ENCODE results near the gene SEC14L5.

SEC14L5 gene

DNA sequence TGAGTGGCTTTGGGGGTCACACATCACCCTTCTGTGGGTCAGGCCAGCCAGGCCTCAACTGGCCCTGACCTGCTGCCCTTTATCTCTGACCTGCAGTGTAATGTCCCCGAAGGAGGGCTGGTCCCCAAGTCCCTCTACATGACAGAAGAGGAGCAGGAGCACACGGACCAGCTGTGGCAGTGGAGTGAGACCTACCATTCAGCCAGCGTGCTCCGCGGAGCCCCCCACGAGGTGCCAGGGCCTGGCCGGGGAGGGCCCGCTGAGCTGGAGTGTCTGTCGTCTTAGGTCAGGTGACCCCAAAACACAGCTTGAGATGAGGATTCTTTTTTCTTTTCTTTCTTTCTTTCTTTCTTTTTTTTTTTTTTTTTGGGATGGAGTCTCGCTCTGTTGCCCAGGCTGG, 49.1 kb downstream of the SEC14L5 start:
- TF ChIP-seq, protein P1, sequence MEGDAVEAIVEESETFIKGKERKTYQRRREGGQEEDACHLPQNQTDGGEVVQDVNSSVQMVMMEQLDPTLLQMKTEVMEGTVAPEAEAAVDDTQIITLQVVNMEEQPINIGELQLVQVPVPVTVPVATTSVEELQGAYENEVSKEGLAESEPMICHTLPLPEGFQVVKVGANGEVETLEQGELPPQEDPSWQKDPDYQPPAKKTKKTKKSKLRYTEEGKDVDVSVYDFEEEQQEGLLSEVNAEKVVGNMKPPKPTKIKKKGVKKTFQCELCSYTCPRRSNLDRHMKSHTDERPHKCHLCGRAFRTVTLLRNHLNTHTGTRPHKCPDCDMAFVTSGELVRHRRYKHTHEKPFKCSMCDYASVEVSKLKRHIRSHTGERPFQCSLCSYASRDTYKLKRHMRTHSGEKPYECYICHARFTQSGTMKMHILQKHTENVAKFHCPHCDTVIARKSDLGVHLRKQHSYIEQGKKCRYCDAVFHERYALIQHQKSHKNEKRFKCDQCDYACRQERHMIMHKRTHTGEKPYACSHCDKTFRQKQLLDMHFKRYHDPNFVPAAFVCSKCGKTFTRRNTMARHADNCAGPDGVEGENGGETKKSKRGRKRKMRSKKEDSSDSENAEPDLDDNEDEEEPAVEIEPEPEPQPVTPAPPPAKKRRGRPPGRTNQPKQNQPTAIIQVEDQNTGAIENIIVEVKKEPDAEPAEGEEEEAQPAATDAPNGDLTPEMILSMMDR (conservative IDR thresholded peaks at IDR 0.05; ENCODE audit: low read depth, low read length), result no peak
- Histone ChIP-seq H3K27me3 (ENCODE audit: insufficient read depth, low read depth) (peaks cover 28% of the 10 kb centered on the region), H4K20me1 (ENCODE audit: insufficient read depth) (no peaks in the 10 kb centered on the region)

GRCh38 chr16:5008311-5008731, 50.2 kb downstream of the SEC14L5 start:
- peaks cover 28% of the 10 kb centered on the region for H3K27me3 ChIP-seq (ENCODE audit: insufficient read depth, low read depth)
- no peaks in the 10 kb centered on the region for H3K79me2 ChIP-seq (ENCODE audit: insufficient read depth, low read depth)

More for the DNA sequence above, 49.1 kb downstream of the SEC14L5 start:
- Histone ChIP-seq H3K4me3 (IDR thresholded peaks at IDR 0.05; ENCODE audit: insufficient read depth, low read depth, low read length) (no peak overlapping the region), H3K9ac (no peak overlapping the region), H3K79me2 (ENCODE audit: insufficient read depth, low read depth) (no peaks in the 10 kb centered on the region), H3K4me1 (ENCODE audit: low read depth, poor library complexity, severe bottlenecking) (no peaks in the 10 kb centered on the region), H3K27ac (no peak overlapping the region), H3K4me2 (no peak overlapping the region), H2AFZ (ENCODE audit: low read depth) (no peak overlapping the region), H3K36me3 (ENCODE audit: insufficient read depth) (no peaks in the 10 kb centered on the region)

GRCh38 chr16:5010576-5011329, 52.6 kb downstream of the SEC14L5 start:
- H4K20me1 ChIP-seq (ENCODE audit: insufficient read depth), result no peaks in the 10 kb centered on the region
- no peaks in the 10 kb centered on the region for H3K36me3 ChIP-seq (ENCODE audit: insufficient read depth)
- TF ChIP-seq, protein P1 (conservative IDR thresholded peaks at IDR 0.05; ENCODE audit: low read depth, low read length), result no peak
- H2AFZ ChIP-seq (ENCODE audit: low read depth), result no peak overlapping the region
- no peak overlapping the region for H3K4me3 ChIP-seq (IDR thresholded peaks at IDR 0.05; ENCODE audit: insufficient read depth, low read depth, low read length)
- H3K4me1 ChIP-seq (ENCODE audit: low read depth, poor library complexity, severe bottlenecking), result no peaks in the 10 kb centered on the region
- no peaks in the 10 kb centered on the region for H3K79me2 ChIP-seq (ENCODE audit: insufficient read depth, low read depth)
- H3K27me3 ChIP-seq (ENCODE audit: insufficient read depth, low read depth), result peaks cover 28% of the 10 kb centered on the region
- no peak overlapping the region for H3K9ac ChIP-seq
- H3K4me2 ChIP-seq, result no peak overlapping the region
- no peak overlapping the region for H3K27ac ChIP-seq

More at GRCh38 chr16:5008311-5008731, 50.2 kb downstream of the SEC14L5 start:
- Histone ChIP-seq H3K4me1 (ENCODE audit: low read depth, poor library complexity, severe bottlenecking) (no peaks in the 10 kb centered on the region), H3K9ac (no peak overlapping the region), H3K4me2 (no peak overlapping the region), H3K4me3 (IDR thresholded peaks at IDR 0.05; ENCODE audit: insufficient read depth, low read depth, low read length) (no peak overlapping the region), H2AFZ (ENCODE audit: low read depth) (no peak overlapping the region), H3K36me3 (ENCODE audit: insufficient read depth) (no peaks in the 10 kb centered on the region), H4K20me1 (ENCODE audit: insufficient read depth) (no peaks in the 10 kb centered on the region), H3K27ac (no peak overlapping the region)
- TF ChIP-seq, protein P1 (conservative IDR thresholded peaks at IDR 0.05; ENCODE audit: low read depth, low read length), result no peak

DNA sequence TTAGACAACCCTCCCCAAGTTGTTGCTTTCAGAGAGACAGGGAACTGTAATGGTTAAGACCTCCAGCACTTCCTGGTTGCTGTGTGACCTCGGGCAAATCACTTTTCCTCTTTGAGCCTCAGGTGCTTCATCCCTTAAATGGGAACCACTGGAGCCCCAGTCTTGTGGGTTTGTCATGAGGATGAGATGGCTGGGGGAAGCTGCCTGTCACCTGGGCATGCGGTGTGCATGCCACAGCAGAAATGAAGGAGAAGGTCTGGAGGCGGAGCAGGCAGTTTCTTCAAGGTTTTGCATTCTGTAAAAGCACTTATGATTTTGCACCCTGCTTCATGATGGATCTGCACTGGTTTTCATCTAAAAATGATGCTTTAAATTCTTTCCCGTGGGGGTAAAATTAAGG, 53.5 kb downstream of the SEC14L5 start:
- TF ChIP-seq, protein P1 (conservative IDR thresholded peaks at IDR 0.05; ENCODE audit: low read depth, low read length), result no peak
- Histone ChIP-seq H3K79me2 (ENCODE audit: insufficient read depth, low read depth) (no peaks in the 10 kb centered on the region), H3K4me3 (IDR thresholded peaks at IDR 0.05; ENCODE audit: insufficient read depth, low read depth, low read length) (no peak overlapping the region), H2AFZ (ENCODE audit: low read depth) (no peak overlapping the region), H3K36me3 (ENCODE audit: insufficient read depth) (no peaks in the 10 kb centered on the region), H3K9ac (no peak overlapping the region), H3K27ac (no peak overlapping the region), H3K4me1 (ENCODE audit: low read depth, poor library complexity, severe bottlenecking) (no peaks in the 10 kb centered on the region), H3K4me2 (no peak overlapping the region), H4K20me1 (ENCODE audit: insufficient read depth) (no peaks in the 10 kb centered on the region), H3K27me3 (ENCODE audit: insufficient read depth, low read depth) (peaks cover 28% of the 10 kb centered on the region)

Data from KMS-11 (cell line).